VCaP (cell line): ENCODE measurements around the gene ETS1.

Experiments
- H3K27ac ChIP-seq: fragments of 450-650 bp; 2 replicates; pipeline ENCODE4 v1.5.1; 2017
- CTCF ChIP-seq: fragments of 450-650 bp; conservative IDR thresholded peaks from 2 replicates; pipeline ENCODE4 v1.5.1; 2017; ENCODE audit warnings: mild to moderate bottlenecking, moderate library complexity

ETS1 gene

GRCh38 chr11:128551611-128552335 lies 35.6 kb downstream of the ETS1 start:
- H3K27ac ChIP-seq = no peak overlapping the region
- no peak for TF ChIP-seq CTCF

GRCh38 chr11:128551058-128551457 lies 36.3 kb downstream of the ETS1 start:
- no peak for TF ChIP-seq CTCF
- no peak overlapping the region for H3K27ac ChIP-seq

GRCh38 chr11:128550261-128550821 lies 37.0 kb downstream of the ETS1 start:
- no peak overlapping the region for H3K27ac ChIP-seq
- TF ChIP-seq CTCF = no peak

- peak overlapping the region; percentile 42; the same call in 1 of the 2 replicates for H3K27ac ChIP-seq
- TF ChIP-seq CTCF = no peak
These were observed 38.0 kb downstream of the ETS1 start for GRCh38 chr11:128549256-128549944.

- TF ChIP-seq CTCF = no peak
- peak overlapping the region; percentile 42; the same call in 1 of the 2 replicates for H3K27ac ChIP-seq
These were observed 38.6 kb downstream of the ETS1 start for GRCh38 chr11:128548649-128549255.

GRCh38 chr11:128547946-128548648 lies 39.3 kb downstream of the ETS1 start:
- peak overlapping the region; percentile 42; the same call in 1 of the 2 replicates for H3K27ac ChIP-seq
- TF ChIP-seq CTCF = no peak
